Ovary (tissue), 9 donors: ENCODE results near the gene THRA. TPM values are rescaled to one million over a fixed set of nuclear protein-coding genes. Genes with fewer than 3 reads are reported as not detected.

Source experiments
- DNase-seq, 5 donors: peaks; one replicate each; pipeline ENCODE4 v3.0.0-alpha.2; 2019 to 2020
- H3K27ac ChIP-seq, 2 donors: fragments of 200-600 bp; one replicate each; pipeline versions ENCODE4 v1.5.1 to v1.8.0; 2019 to 2022
- H3K27me3 ChIP-seq: fragments of 200-600 bp; one replicate; pipeline ENCODE4 v1.8.0; 2022
- H3K36me3 ChIP-seq: fragments of 200-600 bp; sonication (generic); one replicate; pipeline ENCODE4 v1.5.1; 2019
- H3K4me1 ChIP-seq: one replicate; pipeline ENCODE4 v1.8.1; 2013; ENCODE audit warnings: mild to moderate bottlenecking, moderate library complexity; ENCODE audit not compliant: insufficient read depth
- H3K4me3 ChIP-seq: fragments of 200-600 bp; sonication (generic); one replicate; pipeline ENCODE4 v1.5.1; 2017
- H3K9me3 ChIP-seq, 2 donors: fragments of 200-600 bp in 1 of 2; sonication (generic) in 1 of 2; one replicate each; pipeline versions ENCODE4 v1.5.1 to v1.8.1; 2013 to 2019; ENCODE audit warnings: mild to moderate bottlenecking in 1 of 2, moderate library complexity in 1 of 2
- CTCF ChIP-seq, 3 donors: fragments of 450-650 bp in 2 of 3; fragments of 200-600 bp in 1 of 3; IDR thresholded peaks; one replicate each; pipeline versions ENCODE4 v1.5.1 to v1.8.0; 2016 to 2022; ENCODE audit warnings: antibody characterized with exemption in 3 of 3, mild to moderate bottlenecking in 1 of 3
- EP300 ChIP-seq: sonication (generic); formaldehyde crosslinking; IDR thresholded peaks from one replicate; pipeline ENCODE4 v1.6.1; 2017; ENCODE audit warnings: antibody characterized with exemption
- POLR2A ChIP-seq: fragments of 450-650 bp; IDR thresholded peaks from one replicate; pipeline ENCODE4 v1.6.1; 2017; ENCODE audit warnings: antibody characterized with exemption, mild to moderate bottlenecking, moderate library complexity
- WGBS, 3 donors: extraction: QIAGEN DNeasy Blood & Tissue Kit in 1 of 3; methylation state at CpG; one replicate each; pipeline versions ENCODE4 v1.1.5 to v1.1.7; 2013 to 2017; 5-methylcytosine and 5-hydroxymethylcytosine counted together
- intact Hi-C, 4 donors: fragments of 100-400 bp; cut with DNase I; formaldehyde crosslinking; loops; one replicate each; pipeline versions ENCODE4 v1.11.0 to v1.15.1; 2022 to 2023
- polyA plus RNA-seq, 2 donors: library from polyadenylated mRNA; stranded (reverse); fragments of 200-250 nt in 1 of 2; fragments of 350-450 nt in 1 of 2; fragmentation: Illumina TruSeq in 1 of 2; extraction: RNeasy Lipid Tissue Mini Kit (QIAGEN cat#74804) in 1 of 2; gene quantifications; one replicate each; pipeline ENCODE4 v1.2.3, GENCODE V29; 2013 to 2014
- total RNA-seq, 7 donors: library from RNA; depleted of rRNA in 2 of 7; stranded (reverse); fragments of >200 nt in 2 of 7; fragmentation: NEBNext Ultra II Directional in 3 of 7; extraction: Animal tissue kit (Norgen Biotek cat#: 25700) in 3 of 7; gene quantifications; one replicate each; pipeline versions ENCODE4 v1.1.0 to v1.2.4, GENCODE V29; 2016 to 2023
- donor health status: DM: no; HTN: no; CAD: no; lungs with moderate emphysema.
- donor health status: DM: no; HTN: no; CAD: no.
- donor health status: Bipolar disorder and iron deficiency.
- donor health status: DM: yes; HTN: yes; CAD: no.
- donor health status: DM: no; HTN: no; CAD: no.
- donor health status: DM: yes; HTN: yes; CAD: no.

The THRA gene
- total and polyA plus RNA-seq, 9 donors = 51.4 to 129 (median 87.2) TPM

- Histone ChIP-seq H3K4me3 (no peak overlapping the region), H3K27me3 (no peaks in the 10 kb centered on the region), H3K36me3 (no peaks in the 10 kb centered on the region), H3K9me3 (no peaks in the 10 kb centered on the region), H3K4me1 (peaks cover 35% of the 10 kb centered on the region), H3K27ac (peak overlapping the region; percentile 85 to 96)
- 65 to 78% (median 67%) methylated on average over 10 of the region's 10 CpGs for WGBS, 3 donors
- TF ChIP-seq EP300 (no peak), POLR2A (no peak), CTCF (IDR thresholded peaks at IDR 0.05) (no peak)
- intact Hi-C loops = loop anchor here in 1 of 4 donors (5.0 kb wide), 1 partner anchor 35 kb away; the partner anchor contains the start of gene THRA
- DNase-seq = peak in 1 of 5 donors; percentile 41
These were observed 34.3 kb downstream of the THRA start for GRCh38 chr17:40097087-40097486.

- 18 to 23% (median 21%) methylated on average over 9 of the region's 9 CpGs for WGBS, 3 donors
These were observed 35.4 kb downstream of the THRA start for GRCh38 chr17:40097931-40098845.

GRCh38 chr17:40098846-40099618 is 36.3 kb downstream of the THRA start:
- H3K4me3 ChIP-seq = peak overlapping the region; percentile 65
- WGBS, 3 donors = 0 to 1% (median 1%) methylated on average over 44 to 52 of the region's 52 CpGs
- intact Hi-C loops = loop anchor here in 1 of 4 donors (5.0 kb wide), 1 partner anchor 37 kb away; the partner anchor contains the start of gene THRA

More at GRCh38 chr17:40097931-40098845, 35.4 kb downstream of the THRA start:
- intact Hi-C loops = loop anchor here in 1 of 4 donors (5.0 kb wide), 1 partner anchor 36 kb away; the partner anchor contains the start of gene THRA
- peak; percentile 68 to 81 (median 72) for DNase-seq
- H3K4me3 ChIP-seq = peak overlapping the region; percentile 36
- TF ChIP-seq EP300 = peak; percentile 31
- TF ChIP-seq CTCF (IDR thresholded peaks at IDR 0.05) = no peak
- H3K36me3 ChIP-seq = no peaks in the 10 kb centered on the region
- peak overlapping the region; percentile 85 to 96 for H3K27ac ChIP-seq
- H3K4me1 ChIP-seq = peaks cover 36% of the 10 kb centered on the region
- H3K27me3 ChIP-seq = no peaks in the 10 kb centered on the region
- H3K9me3 ChIP-seq = no peaks in the 10 kb centered on the region

More at GRCh38 chr17:40098846-40099618, 36.3 kb downstream of the THRA start:
- Histone ChIP-seq H3K36me3 (no peaks in the 10 kb centered on the region), H3K27ac (peak overlapping the region; percentile 89 to 96), H3K9me3 (no peaks in the 10 kb centered on the region), H3K27me3 (no peaks in the 10 kb centered on the region), H3K4me1 (peaks cover 31% of the 10 kb centered on the region)
- TF ChIP-seq CTCF (IDR thresholded peaks at IDR 0.05) (no peak), EP300 (peak; percentile 97), POLR2A (peak; percentile 94)
- peak; percentile 100 for DNase-seq
